Hematopoietic multipotent progenitor cell treated with erythropoietin and hydrocortisone succinate and interleukin-3 and kit ligand, for 15 days (in vitro differentiated cells): Measurements from ENCODE around the gene NSUN5.
"Not testable (repeated sequence)": the region's sequence is repeated elsewhere in the genome, so short reads cannot be mapped to it uniquely, and the experiment has no call there.

Experiments
- DNase-seq: peaks from one replicate; pipeline ENCODE4 v3.0.0-alpha.2; 2015; ENCODE audit warnings: low spot score

Gene NSUN5

GRCh38 chr7:73308665-73309214 lies at the start of gene NSUN5:
TSS of gene NSUN5 (minus strand) at chr7:73308826. CDS start at chr7:73308790, 36 bp downstream.
- DNase-seq: peak; percentile 79

GRCh38 chr7:73356159-73356558 lies 47.5 kb upstream of the NSUN5 start:
- DNase-seq: no peak

GRCh38 chr7:73354821-73355220 lies 46.2 kb upstream of the NSUN5 start:
- DNase-seq: no peak

- DNase-seq: no peak
Observed at GRCh38 chr7:73354196-73354595, 45.6 kb upstream of the NSUN5 start.

- no peak for DNase-seq
Observed at GRCh38 chr7:73353243-73353642, 44.6 kb upstream of the NSUN5 start.

- DNase-seq: no peak
Observed at GRCh38 chr7:73352784-73353183, 44.2 kb upstream of the NSUN5 start.

GRCh38 chr7:73351447-73352167 lies 43.0 kb upstream of the NSUN5 start:
- DNase-seq: no peak

- DNase-seq: no peak
Observed at GRCh38 chr7:73350306-73351068, 41.9 kb upstream of the NSUN5 start.

- DNase-seq: no peak
Observed at GRCh38 chr7:73349763-73350162, 41.1 kb upstream of the NSUN5 start.

GRCh38 chr7:73345951-73346350 lies 37.3 kb upstream of the NSUN5 start:
- DNase-seq: no peak

GRCh38 chr7:73345538-73345937 lies 36.9 kb upstream of the NSUN5 start:
- no peak for DNase-seq

- no peak for DNase-seq
Observed at GRCh38 chr7:73343671-73344380, 35.2 kb upstream of the NSUN5 start.

- DNase-seq: no peak
Observed at GRCh38 chr7:73342645-73343044, 34.0 kb upstream of the NSUN5 start.

- no peak for DNase-seq
Observed at GRCh38 chr7:73341877-73342276, 33.3 kb upstream of the NSUN5 start.

- no peak for DNase-seq
Observed at GRCh38 chr7:73340514-73340913, 31.9 kb upstream of the NSUN5 start.

GRCh38 chr7:73338321-73338720 lies 29.7 kb upstream of the NSUN5 start:
- DNase-seq: no peak

GRCh38 chr7:73332447-73332846 lies 23.8 kb upstream of the NSUN5 start:
- no peak for DNase-seq

GRCh38 chr7:73330772-73331171 lies 22.1 kb upstream of the NSUN5 start:
- DNase-seq: no peak

GRCh38 chr7:73329861-73330581 lies 21.4 kb upstream of the NSUN5 start:
- no peak for DNase-seq

GRCh38 chr7:73328696-73329095 lies 20.1 kb upstream of the NSUN5 start:
- DNase-seq: no peak

GRCh38 chr7:73327922-73328321 lies 19.3 kb upstream of the NSUN5 start, which contains the start of the genes FKBP6 and TRIM50:
TSS of gene FKBP6 (plus strand) at chr7:73328161. CDS start at chr7:73328429, 268 bp downstream.
TSS of gene TRIM50 (minus strand) at chr7:73328082. CDS start at chr7:73324787, 3,295 bp downstream.
- not testable (repeated sequence) for DNase-seq

GRCh38 chr7:73327449-73327848 lies 18.8 kb upstream of the NSUN5 start:
- DNase-seq: not testable (repeated sequence)
